ENCODE results near the gene CNTN5.

- TF ChIP-seq EZH2 (IDR thresholded peaks at IDR 0.05; ENCODE audit: insufficient read depth, poor library complexity, severe bottlenecking) (no peak), EZH2phosphoT487 (IDR thresholded peaks at IDR 0.05; ENCODE audit: insufficient read depth, low read depth) (no peak)
Observed at GRCh38 chr11:99920956-99921355, 900.2 kb downstream of the CNTN5 start.

Data from GM23248 (cell line).